ENCODE data around the gene HERC6. TPM values are rescaled to one million over a fixed set of nuclear protein-coding genes. Genes with fewer than 3 reads are reported as not detected.
A peak's percentile ranks its signal among the peaks of the same experiment; 100 is the strongest.

The HERC6 gene
- total and polyA plus RNA-seq, 2 of the 8 experiments (the other 6 are each of a cell fraction or from before 2014, with no cell fraction given): 3.7 to 3.8 TPM

DNA sequence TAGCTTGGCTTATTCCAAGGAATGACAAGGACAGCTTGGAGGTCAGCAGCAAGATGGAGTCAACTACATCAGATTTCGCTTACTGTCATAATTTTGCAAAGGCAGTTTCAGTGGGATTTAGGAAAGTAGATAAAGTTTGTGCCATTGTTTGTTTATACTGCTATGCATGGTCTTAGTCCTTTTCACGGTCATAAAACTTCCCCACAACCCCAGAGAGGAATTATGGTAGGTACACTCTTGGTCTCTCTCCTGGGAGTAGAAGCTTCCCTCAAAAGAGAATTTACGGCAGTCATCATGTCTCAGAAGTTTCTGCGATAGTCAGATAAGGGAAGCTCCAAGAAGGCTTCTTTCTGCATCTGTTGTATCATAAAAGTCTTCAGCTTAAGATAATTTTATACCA lies 27.9 kb upstream of the HERC6 start:
- no peak overlapping the region for H3K4me3 ChIP-seq (ENCODE audit: extremely low read depth in 1 of 4, insufficient read depth in 2 of 4, low read depth in 3 of 4, low read length in 4 of 4)
- ChIA-PET POLR2A (ENCODE audit: partially characterized antibody) (no interaction called here), CTCF (ENCODE audit: partially characterized antibody) (interaction anchor here (2.8 kb wide), 1 partner anchor 19 kb away, joined by 12 read pairs; no protein-coding TSS in a partner anchor)
- WGBS, 2 experiments (ENCODE audit: extremely low coverage in 1 of 2, insufficient coverage in 1 of 2, insufficient read length in 1 of 2, insufficient replicate concordance in 2 of 2, low coverage in 1 of 2, low lambda C conversion rate in 2 of 2, missing lambda C conversion rate in 1 of 2): 95% methylated on average over 4 of the region's 4 CpGs; no CpG with 5 or more reads in 1 of the 2 experiments
- H3K9me3 ChIP-seq (ENCODE audit: insufficient read depth in 2 of 2, low read depth in 1 of 2, low read length in 1 of 2): peaks cover 6 to 13% of the 10 kb centered on the region in 2 experiments; a peak in 3 of 4 replicates
- H3K4me1 ChIP-seq (replicated peaks in 1 of 4; ENCODE audit: control insufficient read depth in 3 of 4, insufficient read depth in 4 of 4, low read length in 3 of 4): no peaks in the 10 kb centered on the region
- no peak overlapping the region for H4K5ac ChIP-seq (ENCODE audit: insufficient read length, low read depth, low read length)
- no peak overlapping the region for H2BK120ac ChIP-seq (replicated peaks; ENCODE audit: low read depth, low read length)
- H3K56ac ChIP-seq (replicated peaks; ENCODE audit: insufficient read length, low read depth, low read length): no peak overlapping the region
- no peak overlapping the region for H3K4me2 ChIP-seq (ENCODE audit: insufficient read depth in 1 of 2, low read depth in 2 of 2, low read length in 2 of 2)
- H3K79me1 ChIP-seq (ENCODE audit: low read depth, low read length): no peaks in the 10 kb centered on the region
- no peak overlapping the region for H3K18ac ChIP-seq (ENCODE audit: extremely low read depth, low read length)
- no peak overlapping the region for H3K4ac ChIP-seq (replicated peaks; ENCODE audit: insufficient read length, low read depth, low read length)
- no peak overlapping the region for H4K91ac ChIP-seq (replicated peaks; ENCODE audit: insufficient read length, low read length)
- no peak overlapping the region for H2AK5ac ChIP-seq (ENCODE audit: low read depth, low read length)
- H2AFZ ChIP-seq (ENCODE audit: low read length): no peak overlapping the region
- H3K14ac ChIP-seq (ENCODE audit: insufficient read length): no peak overlapping the region
- no peak overlapping the region for H3K9ac ChIP-seq (replicated peaks in 1 of 4; ENCODE audit: extremely low read depth in 1 of 4, low read depth in 3 of 4, low read length in 3 of 4)
- H3K79me2 ChIP-seq (ENCODE audit: control insufficient read depth in 1 of 2, insufficient read depth in 2 of 2, low read length in 2 of 2): no peaks in the 10 kb centered on the region
- no peaks in the 10 kb centered on the region for H3K23me2 ChIP-seq (ENCODE audit: low read depth, low read length)
- FAIRE-seq (no peak), DNase-seq (ENCODE audit: low read depth in 1 of 2, low spot score in 2 of 2) (peak in 1 of 2 experiments; percentile 1)
- H2BK20ac ChIP-seq (ENCODE audit: low read length): no peak overlapping the region
- H4K8ac ChIP-seq (ENCODE audit: extremely low read depth, insufficient read depth, low read length): no peak overlapping the region
- no peak overlapping the region for H3K27ac ChIP-seq (ENCODE audit: low read depth, low read length)
- H4K20me1 ChIP-seq (replicated peaks in 1 of 2; ENCODE audit: control insufficient read depth in 1 of 2, insufficient read depth in 2 of 2, low read length in 2 of 2): no peaks in the 10 kb centered on the region
- H2BK15ac ChIP-seq (ENCODE audit: low read length): no peak overlapping the region; the same call in 1 of the 2 replicates
- no peak overlapping the region for H3K23ac ChIP-seq (ENCODE audit: insufficient read length)
- H2BK5ac ChIP-seq (ENCODE audit: low read depth, low read length): no peak overlapping the region
- H3K36me3 ChIP-seq (ENCODE audit: control insufficient read depth in 2 of 4, insufficient read depth in 4 of 4, low read length in 3 of 4): no peaks in the 10 kb centered on the region; a peak in 1 of 8 replicates
- no peak overlapping the region for H2BK12ac ChIP-seq (ENCODE audit: low read depth, low read length)
- H3K27me3 ChIP-seq (replicated peaks in 1 of 4; ENCODE audit: control insufficient read depth in 3 of 4, extremely low read depth in 1 of 4, insufficient read depth in 3 of 4, low read length in 3 of 4): no peaks in the 10 kb centered on the region
- TF ChIP-seq JUN (IDR thresholded peaks at IDR 0.05; ENCODE audit: low read depth, low read length) (no peak), HDAC2 (IDR thresholded peaks at IDR 0.05; ENCODE audit: borderline replicate concordance in 1 of 2, low read depth in 2 of 2, low read length in 2 of 2) (no peak), CHD2 (IDR thresholded peaks at IDR 0.05; ENCODE audit: low read length) (no peak), YY1 (IDR thresholded peaks at IDR 0.05; ENCODE audit: low read depth, low read length) (no peak), SIRT6 (IDR thresholded peaks at IDR 0.05; ENCODE audit: low read length) (no peak), BACH1 (IDR thresholded peaks at IDR 0.05; ENCODE audit: low read length) (no peak), RXRA (IDR thresholded peaks at IDR 0.05; ENCODE audit: insufficient read depth, low read depth, low read length) (no peak), MAFK (IDR thresholded peaks at IDR 0.05; ENCODE audit: low read depth, low read length) (no peak)
- TF ChIP-seq, protein P1, sequence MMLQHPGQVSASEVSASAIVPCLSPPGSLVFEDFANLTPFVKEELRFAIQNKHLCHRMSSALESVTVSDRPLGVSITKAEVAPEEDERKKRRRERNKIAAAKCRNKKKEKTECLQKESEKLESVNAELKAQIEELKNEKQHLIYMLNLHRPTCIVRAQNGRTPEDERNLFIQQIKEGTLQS (IDR thresholded peaks at IDR 0.05; ENCODE audit: insufficient read depth, low read depth, low read length): no peak
- TF ChIP-seq, protein P2, sequence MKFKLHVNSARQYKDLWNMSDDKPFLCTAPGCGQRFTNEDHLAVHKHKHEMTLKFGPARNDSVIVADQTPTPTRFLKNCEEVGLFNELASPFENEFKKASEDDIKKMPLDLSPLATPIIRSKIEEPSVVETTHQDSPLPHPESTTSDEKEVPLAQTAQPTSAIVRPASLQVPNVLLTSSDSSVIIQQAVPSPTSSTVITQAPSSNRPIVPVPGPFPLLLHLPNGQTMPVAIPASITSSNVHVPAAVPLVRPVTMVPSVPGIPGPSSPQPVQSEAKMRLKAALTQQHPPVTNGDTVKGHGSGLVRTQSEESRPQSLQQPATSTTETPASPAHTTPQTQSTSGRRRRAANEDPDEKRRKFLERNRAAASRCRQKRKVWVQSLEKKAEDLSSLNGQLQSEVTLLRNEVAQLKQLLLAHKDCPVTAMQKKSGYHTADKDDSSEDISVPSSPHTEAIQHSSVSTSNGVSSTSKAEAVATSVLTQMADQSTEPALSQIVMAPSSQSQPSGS (IDR thresholded peaks at IDR 0.05; ENCODE audit: low read length): no peak
- TF ChIP-seq, protein P3, sequence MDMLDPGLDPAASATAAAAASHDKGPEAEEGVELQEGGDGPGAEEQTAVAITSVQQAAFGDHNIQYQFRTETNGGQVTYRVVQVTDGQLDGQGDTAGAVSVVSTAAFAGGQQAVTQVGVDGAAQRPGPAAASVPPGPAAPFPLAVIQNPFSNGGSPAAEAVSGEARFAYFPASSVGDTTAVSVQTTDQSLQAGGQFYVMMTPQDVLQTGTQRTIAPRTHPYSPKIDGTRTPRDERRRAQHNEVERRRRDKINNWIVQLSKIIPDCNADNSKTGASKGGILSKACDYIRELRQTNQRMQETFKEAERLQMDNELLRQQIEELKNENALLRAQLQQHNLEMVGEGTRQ (IDR thresholded peaks at IDR 0.05; ENCODE audit: low read length): no peak

All from H1 (cell line).